ENCODE measurements around the gene GABRR1. TPM values are rescaled to one million over a fixed set of nuclear protein-coding genes. Genes with fewer than 3 reads are reported as not detected.

Gene GABRR1
- not detected in 2 replicates for total RNA-seq

- no peak within 1 kb of the TSS for H3K4me3 ChIP-seq (ENCODE audit: low read depth, low read length)
- TF ChIP-seq CTCF (IDR thresholded peaks at IDR 0.05; ENCODE audit: insufficient read depth, low read depth, low read length): no peak
- DNase-seq (ENCODE audit: low read depth): no peak
Measured at GRCh38 chr6:89217299-89217910, at the start of gene GABRR1. Gene GABRR1 (minus strand): TSS chr6:89217358. CDS start chr6:89217322, 36 bp downstream.

- no peak for TF ChIP-seq CTCF (IDR thresholded peaks at IDR 0.05; ENCODE audit: insufficient read depth, low read depth, low read length)
- DNase-seq (ENCODE audit: low read depth): no peak
- no peak overlapping the region for H3K4me3 ChIP-seq (ENCODE audit: low read depth, low read length)
Measured at GRCh38 chr6:89264296-89264695, 47.1 kb upstream of the GABRR1 start.

- no peak for TF ChIP-seq CTCF (IDR thresholded peaks at IDR 0.05; ENCODE audit: insufficient read depth, low read depth, low read length)
- H3K4me3 ChIP-seq (ENCODE audit: low read depth, low read length): no peak overlapping the region
- DNase-seq (ENCODE audit: low read depth): no peak
Measured at GRCh38 chr6:89260832-89261231, 43.7 kb upstream of the GABRR1 start.

- no peak for TF ChIP-seq CTCF (IDR thresholded peaks at IDR 0.05; ENCODE audit: insufficient read depth, low read depth, low read length)
- no peak overlapping the region for H3K4me3 ChIP-seq (ENCODE audit: low read depth, low read length)
- no peak for DNase-seq (ENCODE audit: low read depth)
Measured at GRCh38 chr6:89260310-89260709, 43.2 kb upstream of the GABRR1 start.

- H3K4me3 ChIP-seq (ENCODE audit: low read depth, low read length): no peak overlapping the region
- no peak for DNase-seq (ENCODE audit: low read depth)
- TF ChIP-seq CTCF (IDR thresholded peaks at IDR 0.05; ENCODE audit: insufficient read depth, low read depth, low read length): no peak
Measured at GRCh38 chr6:89258912-89259311, 41.8 kb upstream of the GABRR1 start.

GRCh38 chr6:89257781-89258180, 40.6 kb upstream of the GABRR1 start:
- no peak for DNase-seq (ENCODE audit: low read depth)
- no peak overlapping the region for H3K4me3 ChIP-seq (ENCODE audit: low read depth, low read length)
- no peak for TF ChIP-seq CTCF (IDR thresholded peaks at IDR 0.05; ENCODE audit: insufficient read depth, low read depth, low read length)

GRCh38 chr6:89257346-89257745, 40.2 kb upstream of the GABRR1 start:
- DNase-seq (ENCODE audit: low read depth): no peak
- no peak overlapping the region for H3K4me3 ChIP-seq (ENCODE audit: low read depth, low read length)
- no peak for TF ChIP-seq CTCF (IDR thresholded peaks at IDR 0.05; ENCODE audit: insufficient read depth, low read depth, low read length)

Data from fibroblast of villous mesenchyme (primary cell).